GM18505 (cell line): ENCODE data around the gene MAD1L1.

Experiments
- ATAC-seq: cut with Tn5 transposase; IDR thresholded peaks from one replicate; pipeline ENCODE4 v1.9.1; 2021; ENCODE audit not compliant: unreplicated experiment
- POLR2A ChIP-seq: IDR thresholded peaks from 4 replicates; pipeline ENCODE4 v1.6.1; 2011; ENCODE audit warnings: borderline replicate concordance; ENCODE audit not compliant: insufficient read depth, insufficient read length; ENCODE audit errors: extremely low read depth

Gene MAD1L1

DNA sequence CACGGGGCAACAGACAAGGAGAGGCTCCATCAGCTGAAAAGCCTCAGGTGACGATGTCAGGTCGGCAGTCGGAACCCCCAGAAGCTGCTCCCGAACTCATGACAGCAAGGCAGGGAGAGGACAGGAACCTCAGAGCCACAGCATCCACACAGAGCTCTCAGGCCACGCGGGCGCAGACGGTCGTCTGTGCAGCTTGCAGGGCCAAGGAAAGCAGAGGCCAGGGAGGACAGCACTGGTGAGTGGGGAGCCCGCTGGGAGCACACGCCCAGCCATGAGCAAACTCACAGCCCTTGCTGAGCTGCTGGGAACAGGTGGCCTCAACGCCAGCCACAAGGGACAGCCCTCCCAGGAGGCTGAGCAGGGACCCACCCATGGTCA is 138.9 kb downstream of the MAD1L1 start:
- ATAC-seq = no peak
- no peak for TF ChIP-seq POLR2A

DNA sequence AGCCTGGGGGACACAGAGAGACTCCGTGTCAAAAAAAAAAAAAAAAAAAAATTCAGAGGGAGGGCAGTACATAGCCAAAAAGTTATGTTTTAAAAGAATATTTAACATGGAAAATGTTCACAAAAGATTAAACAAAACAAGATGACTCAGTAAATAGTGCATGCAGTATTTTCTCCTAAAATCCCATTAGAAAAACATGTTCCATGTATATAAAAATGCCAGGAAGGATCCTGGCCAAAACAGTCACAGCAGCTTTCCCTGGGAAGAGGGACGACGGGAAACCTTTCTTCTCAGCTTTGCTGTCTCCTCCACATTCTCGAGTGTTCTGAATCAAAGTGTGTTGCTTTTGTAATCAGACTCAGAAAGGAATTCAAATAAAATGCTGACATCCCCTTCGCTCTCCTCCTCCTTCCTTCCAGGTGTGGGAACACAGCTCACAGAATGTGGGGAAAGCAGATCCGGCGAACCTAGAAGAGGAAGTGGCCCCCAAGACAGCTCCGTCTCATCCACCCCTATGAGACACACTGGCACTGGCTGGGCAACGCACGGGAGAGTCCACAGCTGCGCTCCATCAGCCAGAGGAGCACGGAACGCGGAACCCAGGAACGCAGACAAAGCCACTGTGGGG is 139.4 kb downstream of the MAD1L1 start:
- no peak for TF ChIP-seq POLR2A
- ATAC-seq = no peak

DNA sequence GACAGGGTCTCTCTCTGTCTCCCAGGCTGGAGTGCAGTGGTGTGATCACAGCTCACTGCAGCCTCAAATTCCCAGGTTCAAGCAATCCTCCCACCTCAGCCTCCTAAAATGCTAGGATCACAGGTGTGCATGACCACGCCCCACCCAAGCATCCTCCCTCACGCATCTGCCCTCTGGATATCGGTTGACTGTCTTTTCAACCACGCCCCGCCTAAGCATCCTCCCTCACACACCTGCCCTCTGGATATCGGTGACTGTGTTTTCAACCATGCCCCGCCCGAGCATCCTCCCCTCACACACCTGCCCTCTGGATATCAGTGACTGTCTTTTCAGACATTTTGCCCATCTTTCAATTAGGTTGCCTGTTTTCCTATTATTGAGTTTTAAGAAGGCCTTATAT is 140.5 kb downstream of the MAD1L1 start:
- no peak for TF ChIP-seq POLR2A
- ATAC-seq = no peak

DNA sequence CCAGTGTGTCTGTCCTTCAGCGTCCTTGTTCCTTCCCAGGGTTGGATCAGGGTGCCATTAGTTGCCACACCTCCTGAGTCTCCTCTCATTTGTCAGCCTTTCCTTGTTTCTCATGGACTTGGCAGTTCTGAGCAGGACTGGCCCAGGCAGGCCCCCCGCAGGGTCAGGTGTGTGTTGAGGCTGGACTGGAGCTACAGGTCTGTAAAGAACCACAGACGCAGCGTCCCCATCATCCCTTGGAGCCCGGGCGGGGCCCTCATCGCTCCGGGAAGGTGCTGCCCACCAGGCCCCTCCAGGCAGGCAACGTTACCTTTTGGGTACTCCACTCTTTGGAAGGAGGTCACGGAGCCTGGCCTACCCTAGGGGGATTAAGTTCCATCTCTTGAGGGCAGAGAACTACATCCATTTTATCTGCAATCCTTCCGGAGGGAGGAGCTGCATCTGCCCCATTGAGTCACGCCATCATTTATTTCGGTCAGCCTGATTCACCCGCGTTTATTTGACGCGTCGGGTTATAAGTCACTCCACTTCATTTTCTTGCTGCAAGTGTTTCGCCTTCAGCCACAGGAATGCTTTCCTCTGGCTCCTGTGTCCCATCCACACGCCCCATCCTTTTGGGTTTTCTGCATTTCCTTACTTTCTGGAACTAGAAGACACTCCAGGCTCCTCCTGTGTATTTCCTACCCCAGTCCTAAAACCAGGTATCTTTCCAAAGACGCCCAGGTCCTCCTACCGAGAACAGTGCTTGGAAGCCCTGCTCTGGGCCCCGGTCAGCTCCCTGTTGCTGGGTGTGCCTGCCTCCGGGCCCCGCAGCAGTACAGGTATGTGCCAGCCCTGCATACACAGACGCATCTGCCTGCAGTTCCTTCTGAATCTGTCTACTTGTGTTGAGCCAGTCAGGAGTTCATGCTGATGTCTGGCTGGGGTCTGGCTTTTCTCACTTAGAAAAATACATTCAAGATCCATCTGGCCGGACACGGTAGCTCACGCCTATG is 141.9 kb downstream of the MAD1L1 start:
- no peak for TF ChIP-seq POLR2A
- ATAC-seq = no peak

DNA sequence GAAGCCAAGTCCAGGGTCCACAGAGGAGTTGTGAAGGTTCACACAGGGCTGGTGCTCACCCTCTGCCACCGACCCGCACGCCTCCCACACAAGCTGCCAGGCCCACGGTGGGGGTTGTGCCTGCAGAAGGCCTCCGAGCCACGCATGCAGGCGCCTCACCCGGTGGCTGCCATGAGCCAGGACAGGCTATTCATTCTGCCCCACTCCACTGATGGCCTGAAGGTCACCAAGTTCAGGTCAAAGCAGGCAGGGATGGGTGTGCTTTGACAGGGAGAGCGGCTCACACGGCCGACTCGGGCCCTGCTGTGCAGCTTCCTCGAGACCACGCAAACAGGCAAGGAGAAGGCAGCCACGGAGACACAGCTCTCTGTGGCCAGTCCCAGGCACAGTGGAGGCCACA is 143.9 kb downstream of the MAD1L1 start:
- no peak for TF ChIP-seq POLR2A
- no peak for ATAC-seq

DNA sequence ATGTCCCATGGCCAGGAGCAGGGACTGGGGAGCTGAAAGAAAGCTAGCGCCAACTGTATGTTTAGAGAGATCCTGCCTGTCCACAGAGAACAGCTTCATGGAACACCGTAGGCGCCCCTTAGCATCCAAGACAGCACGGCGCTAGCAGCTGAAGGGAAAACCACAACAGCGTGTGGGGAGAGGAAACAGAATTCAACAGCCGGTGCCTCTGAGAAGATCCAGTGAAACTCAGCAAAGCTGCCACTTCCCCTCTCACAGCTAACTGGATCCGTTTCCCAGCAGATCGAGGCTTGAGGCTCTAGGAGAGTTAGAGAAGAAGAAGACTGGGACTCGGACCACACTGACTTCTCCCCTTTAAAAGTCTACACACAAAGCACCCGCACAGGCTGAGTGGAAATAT is 145.0 kb downstream of the MAD1L1 start:
- no peak for TF ChIP-seq POLR2A

DNA sequence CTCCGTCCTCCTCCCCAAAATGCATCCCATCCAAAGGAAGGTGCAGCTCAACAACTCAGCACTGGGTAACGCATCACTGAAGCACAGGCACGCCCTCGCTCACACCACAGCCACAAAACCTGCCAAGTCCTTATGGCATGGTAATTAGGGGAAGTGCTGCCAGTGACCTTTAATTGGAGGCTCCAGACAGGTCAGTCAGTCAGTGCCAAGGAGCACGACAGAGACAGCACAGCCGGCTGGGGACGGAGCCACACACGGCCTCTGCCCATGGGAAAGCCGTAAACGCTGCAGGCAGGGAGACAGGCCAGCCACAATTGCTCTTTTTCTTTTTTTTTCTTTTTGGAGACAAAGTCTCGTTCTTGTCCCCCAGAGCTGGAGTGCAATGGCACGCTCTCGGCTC is 146.5 kb downstream of the MAD1L1 start:
- no peak for TF ChIP-seq POLR2A
- no peak for ATAC-seq

More for the DNA sequence above, 145.0 kb downstream of the MAD1L1 start:
- ATAC-seq = no peak

DNA sequence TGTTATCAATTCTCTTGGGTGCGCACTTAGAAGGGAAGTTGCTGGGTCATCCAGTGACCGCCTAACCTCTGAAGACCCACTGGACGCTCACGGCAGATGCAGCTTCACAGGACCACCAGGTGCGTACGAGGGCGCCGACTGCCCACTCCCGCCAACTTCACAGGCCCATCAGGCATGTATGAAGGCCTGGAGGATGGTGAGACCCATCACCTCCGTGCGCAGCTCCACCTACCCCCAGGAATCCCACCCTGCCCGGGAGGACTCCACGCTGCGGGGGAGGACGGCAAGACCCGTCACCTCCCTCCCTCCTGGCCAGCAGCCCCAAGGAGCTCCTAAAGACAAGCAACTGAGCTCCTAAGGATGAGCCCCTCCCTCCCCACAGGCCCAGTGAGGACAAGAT is 146.9 kb downstream of the MAD1L1 start:
- no peak for ATAC-seq
- no peak for TF ChIP-seq POLR2A

DNA sequence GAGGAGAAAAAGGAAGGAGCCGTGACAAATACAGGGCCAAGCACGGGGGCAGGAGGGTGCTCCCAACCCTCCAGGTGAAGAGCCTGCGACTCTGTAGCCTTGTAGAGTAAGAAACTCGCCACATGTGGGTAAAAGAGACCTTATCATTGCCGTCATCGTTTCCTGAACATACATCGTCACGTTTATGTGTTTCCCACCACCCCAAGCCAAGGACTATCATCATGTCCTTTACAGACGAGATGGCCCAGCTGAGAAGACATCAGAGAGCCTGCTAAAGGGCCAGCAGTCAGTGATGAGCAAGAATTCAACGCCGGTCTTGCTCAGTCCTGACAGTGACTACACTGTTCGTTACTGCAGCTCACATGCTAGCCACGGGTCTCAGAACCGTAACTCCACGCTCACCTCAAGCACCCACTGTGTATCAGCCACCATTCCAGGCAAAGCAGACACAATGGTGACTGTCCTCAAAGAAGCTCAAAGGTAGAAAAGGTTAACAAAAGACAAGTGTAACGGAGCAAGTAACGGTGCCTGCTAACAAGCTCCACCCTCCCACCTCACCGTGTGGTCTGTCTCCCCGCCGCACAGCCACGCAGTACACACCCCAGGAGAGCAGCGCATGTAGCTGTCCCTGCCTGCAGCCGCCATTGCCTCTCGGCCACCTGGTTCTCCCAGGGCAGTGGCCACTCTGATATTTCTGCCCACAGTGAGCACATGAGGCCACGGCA is 147.8 kb downstream of the MAD1L1 start:
- no peak for TF ChIP-seq POLR2A

DNA sequence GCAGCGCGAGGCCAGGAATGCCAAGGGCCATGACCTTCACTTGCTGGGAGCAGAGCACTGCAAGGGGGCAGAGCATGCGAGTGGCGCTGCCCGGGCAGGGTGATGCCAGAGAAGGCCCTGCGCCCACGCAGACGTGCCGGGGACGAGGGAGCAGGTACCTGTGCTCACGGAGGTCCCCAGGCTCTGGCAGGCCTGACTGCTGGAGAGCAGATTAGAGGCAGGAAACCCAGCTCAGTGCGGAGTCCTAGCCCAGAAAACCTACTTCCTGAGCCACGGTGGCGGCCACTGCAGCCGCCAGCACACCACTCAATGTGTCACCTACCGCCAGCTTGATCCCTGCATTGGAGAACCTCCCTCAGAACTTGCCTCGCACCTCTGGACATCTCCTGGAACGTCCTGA is 148.4 kb downstream of the MAD1L1 start:
- ATAC-seq = no peak
- no peak for TF ChIP-seq POLR2A

More for the DNA sequence above, 147.8 kb downstream of the MAD1L1 start:
- ATAC-seq = no peak

DNA sequence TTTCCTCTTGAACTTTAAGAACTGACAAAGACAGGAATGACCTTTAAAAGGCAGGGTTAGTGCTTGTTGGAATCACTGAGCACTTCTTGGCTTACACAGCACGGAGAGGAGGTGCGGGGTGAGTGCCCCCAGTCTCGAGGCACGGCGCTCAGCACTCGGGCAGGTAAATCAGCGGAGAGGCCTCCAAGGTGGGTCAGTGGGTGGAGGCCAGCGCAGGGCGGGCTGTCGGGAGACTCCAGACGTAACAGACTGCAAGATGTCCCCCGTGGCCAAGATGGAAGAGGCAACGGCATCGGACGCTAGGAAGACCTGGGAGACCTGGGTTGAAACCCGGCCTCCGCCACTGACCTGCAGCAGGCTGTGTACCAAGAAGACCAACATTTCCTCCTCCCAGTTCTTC is 149.4 kb downstream of the MAD1L1 start:
- TF ChIP-seq POLR2A = no peak
- no peak for ATAC-seq

DNA sequence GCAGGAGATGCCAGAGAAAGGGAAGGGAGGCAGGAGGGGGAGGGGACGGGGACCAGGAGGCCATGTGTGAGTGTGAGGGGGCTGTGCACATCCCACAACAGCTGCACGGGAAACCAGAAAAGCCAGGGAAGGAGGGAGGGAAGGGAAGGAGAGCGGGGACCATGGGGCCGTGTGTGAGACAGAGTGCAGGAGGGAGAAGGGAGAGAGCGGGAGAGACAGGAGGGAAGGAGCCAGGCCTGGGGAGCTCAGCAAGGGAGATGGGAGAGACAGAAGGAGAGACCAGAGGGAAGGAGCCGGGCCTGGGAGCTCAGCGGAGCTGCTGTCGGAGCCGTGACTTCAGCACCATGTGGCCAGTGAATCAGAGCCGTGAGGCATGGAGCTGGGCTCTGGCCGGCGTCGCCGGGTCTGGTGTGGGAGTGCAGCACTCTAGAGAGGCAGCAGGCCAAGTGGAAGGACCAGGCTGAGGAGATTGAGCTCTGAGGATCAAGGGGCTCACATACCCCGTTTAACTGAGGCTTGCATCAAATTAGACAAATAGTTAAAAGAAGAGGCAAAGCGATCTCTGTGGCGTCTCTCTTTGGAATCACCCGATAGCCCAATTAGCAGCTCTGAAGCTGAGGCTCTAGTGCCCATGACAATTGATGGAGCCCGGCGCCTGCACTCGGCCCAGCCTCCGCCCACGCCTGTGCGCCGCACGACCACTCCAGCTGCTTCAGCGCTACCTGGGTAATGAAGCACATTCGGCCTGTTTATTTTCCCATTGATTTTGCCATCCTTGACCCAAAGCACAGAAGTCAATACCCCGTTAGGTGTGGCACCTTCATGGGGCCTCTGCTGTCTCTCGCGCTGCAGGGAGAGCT is 150.4 kb downstream of the MAD1L1 start:
- TF ChIP-seq POLR2A = no peak
- ATAC-seq = no peak

DNA sequence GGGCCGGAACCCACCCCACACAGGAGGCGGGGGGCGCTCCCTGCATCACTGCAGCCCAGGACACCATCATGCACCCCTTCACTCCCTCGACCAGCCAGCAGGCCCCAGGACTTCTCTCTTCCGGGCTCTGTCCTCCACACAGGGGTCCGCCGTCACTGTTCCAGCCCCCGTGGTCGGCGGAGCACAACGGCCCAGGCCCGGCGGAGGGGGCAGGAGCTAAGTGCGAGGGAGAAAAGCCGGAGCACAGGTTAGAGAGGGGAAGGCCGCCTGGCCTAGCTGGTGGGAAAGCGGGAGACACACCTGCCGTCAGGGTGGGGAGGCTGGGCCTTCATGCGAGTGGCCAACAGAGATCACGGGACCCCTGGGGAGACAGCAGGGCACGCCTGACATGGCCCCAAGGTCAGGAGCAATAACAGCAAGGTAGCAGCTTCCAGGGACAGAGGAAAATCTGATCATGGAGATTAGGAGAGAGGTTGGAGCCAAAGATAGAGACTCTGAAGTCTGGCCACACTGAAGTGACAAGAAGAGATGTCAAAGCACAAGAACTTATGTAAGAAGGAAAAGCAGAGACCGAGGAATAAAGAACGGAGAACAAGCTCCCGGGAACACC is 151.1 kb downstream of the MAD1L1 start:
- no peak for TF ChIP-seq POLR2A
- no peak for ATAC-seq

DNA sequence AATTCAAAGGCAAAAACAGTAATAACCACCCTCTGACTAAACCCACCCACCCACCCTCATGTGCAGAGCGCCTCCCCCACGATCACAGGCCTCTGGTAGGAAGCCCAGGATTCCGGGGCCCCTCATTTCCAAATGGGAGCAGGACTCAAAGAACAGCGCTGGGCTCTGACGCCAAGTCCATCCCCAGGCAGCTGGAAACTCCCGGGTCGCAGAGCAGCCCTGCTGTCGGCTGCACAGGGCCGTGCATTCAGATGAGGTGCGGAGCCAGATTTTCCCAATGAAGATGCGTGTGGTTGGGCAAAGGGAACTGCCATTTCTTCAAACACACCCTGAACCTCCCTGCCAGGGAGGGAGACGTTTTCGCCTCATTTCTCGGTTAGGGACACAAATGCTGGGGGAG is 152.3 kb downstream of the MAD1L1 start:
- no peak for TF ChIP-seq POLR2A
- ATAC-seq = no peak
